OCI-LY1 (cell line): Measurements from ENCODE around the gene NTNG1.

Experiments
- H2AFZ ChIP-seq: fragments of 200-600 bp; sonication (generic), shearing (Covaris generic); 2 replicates; pipeline ENCODE4 v1.6.0; 2014; ENCODE audit warnings: antibody characterized with exemption, mild to moderate bottlenecking, low read length
- H3F3A ChIP-seq: fragments of 200-600 bp; sonication (generic), shearing (Covaris generic); 2 replicates; pipeline ENCODE4 v1.6.0; 2014; ENCODE audit warnings: mild to moderate bottlenecking, antibody characterized with exemption, low read length, moderate library complexity; ENCODE audit not compliant: insufficient read depth
- H3K27ac ChIP-seq: fragments of 200-600 bp; sonication (generic); 2 replicates; pipeline ENCODE4 v1.5.1; 2014; ENCODE audit warnings: low read length, mixed run types, mild to moderate bottlenecking, low read depth; ENCODE audit not compliant: poor library complexity, severe bottlenecking
- H3K27me3 ChIP-seq: fragments of 200-600 bp; sonication (generic); 2 replicates; pipeline ENCODE4 v1.6.0; 2014; ENCODE audit warnings: antibody characterized with exemption, mild to moderate bottlenecking, low read length, moderate library complexity; ENCODE audit not compliant: insufficient read depth
- H3K36me3 ChIP-seq: fragments of 200-600 bp; sonication (generic); 2 replicates; pipeline ENCODE4 v1.6.1; 2014; ENCODE audit warnings: mild to moderate bottlenecking, antibody characterized with exemption, low read length, moderate library complexity, mixed read lengths; ENCODE audit not compliant: insufficient read depth
- H3K4me1 ChIP-seq: fragments of 200-600 bp; sonication (generic); 2 replicates; pipeline ENCODE4 v1.5.1; 2014; ENCODE audit warnings: mild to moderate bottlenecking, low read length, moderate library complexity; ENCODE audit not compliant: insufficient read depth, severe bottlenecking
- H3K4me2 ChIP-seq: fragments of 200-600 bp; sonication (generic), shearing (Covaris generic); 2 replicates; pipeline ENCODE4 v1.6.1; 2014; ENCODE audit warnings: low read length
- H3K4me3 ChIP-seq: fragments of 200-600 bp; sonication (generic); 2 replicates; pipeline ENCODE4 v1.5.1; 2014; ENCODE audit warnings: low read length, low read depth, mild to moderate bottlenecking, mixed read lengths; ENCODE audit not compliant: poor library complexity, severe bottlenecking
- H3K79me2 ChIP-seq: fragments of 200-600 bp; shearing (Covaris generic); 2 replicates; pipeline ENCODE4 v1.6.1; 2016; ENCODE audit warnings: mixed run types, low read length, mixed read lengths; ENCODE audit not compliant: insufficient read depth
- H3K9ac ChIP-seq: fragments of 200-600 bp; sonication (generic), shearing (Covaris generic); 2 replicates; pipeline ENCODE4 v1.6.1; 2014; ENCODE audit warnings: mild to moderate bottlenecking, low read length, mixed read lengths
- H3K9me2 ChIP-seq: fragments of 200-600 bp; sonication (generic), shearing (Covaris generic); 2 replicates; pipeline ENCODE4 v1.6.1; 2014; ENCODE audit warnings: low read depth, mild to moderate bottlenecking, low read length, mixed read lengths
- H3K9me3 ChIP-seq: fragments of 200-600 bp; shearing (Covaris generic); 2 replicates; pipeline ENCODE4 v1.6.1; 2014; ENCODE audit warnings: low read length, mixed read lengths
- H4K20me1 ChIP-seq: fragments of 200-600 bp; sonication (generic), shearing (Covaris generic); 2 replicates; pipeline ENCODE4 v1.6.0; 2016; ENCODE audit warnings: mild to moderate bottlenecking, low read length; ENCODE audit not compliant: insufficient read depth
- EZH2 ChIP-seq: fragments of 200-600 bp; sonication (generic), shearing (Covaris generic); IDR thresholded peaks from 2 replicates; pipeline ENCODE4 v1.8.0; 2017; ENCODE audit warnings: borderline replicate concordance, mixed run types, mild to moderate bottlenecking, antibody characterized with exemption, low read length, moderate library complexity, mixed read lengths
- TF ChIP-seq, protein P1 (sequence below): fragments of 200-600 bp; sonication (generic), shearing (Covaris generic); IDR thresholded peaks from 2 replicates; pipeline ENCODE4 v1.5.1; 2017; ENCODE audit warnings: mild to moderate bottlenecking, antibody characterized with exemption, low read length, moderate library complexity, mixed read lengths

The NTNG1 gene

DNA sequence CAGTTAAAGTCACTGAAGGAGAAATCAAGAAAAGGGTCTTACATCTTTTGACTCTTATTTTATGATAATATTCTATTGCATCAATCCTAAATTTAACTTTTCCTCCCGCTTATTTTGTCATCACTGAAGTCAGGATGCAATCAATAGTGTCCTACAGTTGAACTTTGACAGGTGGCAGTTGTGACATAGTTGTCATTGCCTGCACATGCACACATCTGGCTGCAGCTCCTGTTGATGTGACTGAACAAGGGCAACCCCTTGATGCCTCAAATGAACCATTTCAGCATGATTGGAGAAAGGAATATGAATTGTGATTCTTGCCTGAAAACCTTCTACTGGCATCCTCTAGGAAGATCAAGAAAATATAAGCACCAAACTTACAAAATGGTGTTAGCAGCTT, 157.7 kb downstream of the NTNG1 start:
- no peaks in the 10 kb centered on the region for H3K27me3 ChIP-seq
- no peaks in the 10 kb centered on the region for H3F3A ChIP-seq
- H3K4me2 ChIP-seq, result no peak overlapping the region
- no peak overlapping the region for H3K4me3 ChIP-seq
- no peaks in the 10 kb centered on the region for H3K9me2 ChIP-seq
- no peak for TF ChIP-seq EZH2
- TF ChIP-seq, protein P1, sequence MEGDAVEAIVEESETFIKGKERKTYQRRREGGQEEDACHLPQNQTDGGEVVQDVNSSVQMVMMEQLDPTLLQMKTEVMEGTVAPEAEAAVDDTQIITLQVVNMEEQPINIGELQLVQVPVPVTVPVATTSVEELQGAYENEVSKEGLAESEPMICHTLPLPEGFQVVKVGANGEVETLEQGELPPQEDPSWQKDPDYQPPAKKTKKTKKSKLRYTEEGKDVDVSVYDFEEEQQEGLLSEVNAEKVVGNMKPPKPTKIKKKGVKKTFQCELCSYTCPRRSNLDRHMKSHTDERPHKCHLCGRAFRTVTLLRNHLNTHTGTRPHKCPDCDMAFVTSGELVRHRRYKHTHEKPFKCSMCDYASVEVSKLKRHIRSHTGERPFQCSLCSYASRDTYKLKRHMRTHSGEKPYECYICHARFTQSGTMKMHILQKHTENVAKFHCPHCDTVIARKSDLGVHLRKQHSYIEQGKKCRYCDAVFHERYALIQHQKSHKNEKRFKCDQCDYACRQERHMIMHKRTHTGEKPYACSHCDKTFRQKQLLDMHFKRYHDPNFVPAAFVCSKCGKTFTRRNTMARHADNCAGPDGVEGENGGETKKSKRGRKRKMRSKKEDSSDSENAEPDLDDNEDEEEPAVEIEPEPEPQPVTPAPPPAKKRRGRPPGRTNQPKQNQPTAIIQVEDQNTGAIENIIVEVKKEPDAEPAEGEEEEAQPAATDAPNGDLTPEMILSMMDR, result no peak
- no peak overlapping the region for H3K27ac ChIP-seq
- H4K20me1 ChIP-seq, result no peaks in the 10 kb centered on the region
- no peak overlapping the region for H2AFZ ChIP-seq
- H3K9me3 ChIP-seq, result no peaks in the 10 kb centered on the region
- no peaks in the 10 kb centered on the region for H3K36me3 ChIP-seq
- no peak overlapping the region for H3K9ac ChIP-seq
- no peaks in the 10 kb centered on the region for H3K79me2 ChIP-seq
- no peaks in the 10 kb centered on the region for H3K4me1 ChIP-seq

DNA sequence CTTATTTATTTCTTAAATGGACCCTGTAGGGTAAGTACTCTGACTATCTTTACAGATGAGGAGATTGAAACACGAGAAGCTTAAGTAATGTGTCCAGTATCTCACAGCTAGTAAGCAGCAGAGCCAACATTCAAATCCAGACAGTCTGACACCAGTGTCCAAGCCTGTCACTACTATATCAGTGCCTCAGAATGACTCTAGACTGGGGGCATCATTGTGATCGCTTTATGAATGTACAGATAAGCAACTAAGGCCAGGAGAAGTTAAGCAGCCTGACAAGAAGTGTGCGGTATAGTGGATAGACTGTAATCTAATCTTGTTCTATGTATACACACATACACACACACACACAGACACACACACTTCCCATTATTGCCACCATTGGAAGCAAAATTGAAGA, 158.7 kb downstream of the NTNG1 start:
- H3K9ac ChIP-seq, result no peak overlapping the region
- H3K9me3 ChIP-seq, result no peaks in the 10 kb centered on the region
- H3K79me2 ChIP-seq, result no peaks in the 10 kb centered on the region
- H3K4me1 ChIP-seq, result no peaks in the 10 kb centered on the region
- H3K4me3 ChIP-seq, result no peak overlapping the region
- no peaks in the 10 kb centered on the region for H3K27me3 ChIP-seq
- TF ChIP-seq, protein P1, result no peak
- no peak for TF ChIP-seq EZH2
- H4K20me1 ChIP-seq, result no peaks in the 10 kb centered on the region
- no peaks in the 10 kb centered on the region for H3K36me3 ChIP-seq
- no peaks in the 10 kb centered on the region for H3F3A ChIP-seq
- no peak overlapping the region for H3K4me2 ChIP-seq
- H3K27ac ChIP-seq, result no peak overlapping the region
- H3K9me2 ChIP-seq, result no peaks in the 10 kb centered on the region
- no peak overlapping the region for H2AFZ ChIP-seq

DNA sequence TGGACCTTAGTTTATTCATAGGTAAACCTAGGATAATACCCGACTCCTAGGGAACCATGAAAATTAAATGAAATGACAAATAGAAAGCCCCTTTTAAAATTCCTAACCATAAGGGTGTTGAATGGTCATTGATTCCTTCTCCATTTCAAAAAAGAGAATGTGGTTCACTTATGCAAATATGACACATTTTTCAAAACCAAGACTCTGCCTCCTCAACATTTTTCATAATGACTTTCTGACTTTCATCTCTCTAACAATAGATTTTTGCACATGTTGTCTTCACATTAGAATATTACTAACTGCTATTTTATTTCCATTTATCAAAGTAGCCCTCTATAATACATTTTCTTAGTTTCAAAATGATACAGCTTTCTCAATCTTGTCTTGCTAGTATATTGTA, 169.1 kb downstream of the NTNG1 start:
- H3K36me3 ChIP-seq, result no peaks in the 10 kb centered on the region
- H3K9ac ChIP-seq, result no peak overlapping the region
- H3K4me3 ChIP-seq, result no peak overlapping the region
- H3K9me2 ChIP-seq, result no peaks in the 10 kb centered on the region; the same call in 1 of the 2 replicates
- no peaks in the 10 kb centered on the region for H3K79me2 ChIP-seq
- H3K27ac ChIP-seq, result no peak overlapping the region
- H3K9me3 ChIP-seq, result no peaks in the 10 kb centered on the region
- H3K27me3 ChIP-seq, result no peaks in the 10 kb centered on the region
- no peaks in the 10 kb centered on the region for H3F3A ChIP-seq
- no peak overlapping the region for H2AFZ ChIP-seq
- TF ChIP-seq EZH2, result no peak
- TF ChIP-seq, protein P1, result no peak
- no peak overlapping the region for H3K4me2 ChIP-seq
- no peaks in the 10 kb centered on the region for H3K4me1 ChIP-seq
- no peaks in the 10 kb centered on the region for H4K20me1 ChIP-seq
